Hypothalamus (tissue), 51 donors: ENCODE measurements around the gene SRMS.

ENCODE experiments used
- DNase-seq, 51 donors: peaks; one replicate each; lab custom pipeline; 2025; lab: John Stamatoyannopoulos, UW

Gene SRMS

GRCh38 chr20:63547725-63548480, at the start of gene SRMS:
Gene SRMS, minus strand, starts transcription at chr20:63547749. Its CDS starts 286 bp downstream, at chr20:63547463.
- DNase-seq = no peak

GRCh38 chr20:63596423-63596822, 48.9 kb upstream of the SRMS start:
- DNase-seq = no peak

GRCh38 chr20:63595416-63596127, 48.0 kb upstream of the SRMS start:
- no peak for DNase-seq

GRCh38 chr20:63594043-63594561, 46.6 kb upstream of the SRMS start:
- no peak for DNase-seq

- DNase-seq = peak in 2 of 51 donors; percentile 19 to 38
These were observed 45.1 kb upstream of the SRMS start for GRCh38 chr20:63592661-63593060.

GRCh38 chr20:63591786-63592355, 44.3 kb upstream of the SRMS start:
- DNase-seq = no peak

- no peak for DNase-seq
These were observed 43.6 kb upstream of the SRMS start for GRCh38 chr20:63591147-63591533.

- no peak for DNase-seq
These were observed 42.9 kb upstream of the SRMS start for GRCh38 chr20:63590218-63591146.

- DNase-seq = no peak
These were observed 42.0 kb upstream of the SRMS start for GRCh38 chr20:63589261-63590217.

GRCh38 chr20:63588641-63589041, 41.1 kb upstream of the SRMS start:
- no peak for DNase-seq

- DNase-seq = no peak
These were observed 40.4 kb upstream of the SRMS start for GRCh38 chr20:63587776-63588591.

GRCh38 chr20:63587256-63587655, 39.7 kb upstream of the SRMS start:
- DNase-seq = no peak

- DNase-seq = no peak
These were observed 39.2 kb upstream of the SRMS start for GRCh38 chr20:63586797-63587196.

- no peak for DNase-seq
These were observed 38.3 kb upstream of the SRMS start for GRCh38 chr20:63585616-63586565.

- DNase-seq = no peak
These were observed 35.0 kb upstream of the SRMS start for GRCh38 chr20:63582382-63583063.

- peak in 7 of 51 donors; percentile 5 to 39 (median 14) for DNase-seq
These were observed 33.4 kb upstream of the SRMS start for GRCh38 chr20:63580796-63581461.
